Osteocyte (in vitro differentiated cells): Measurements from ENCODE around the gene TOP3B. TPM values are rescaled to one million over a fixed set of nuclear protein-coding genes. Genes with fewer than 3 reads are reported as not detected.

ENCODE experiments used
- DNase-seq: peaks from one replicate; pipeline ENCODE4 v3.0.0; 2021; ENCODE audit warnings: mixed read lengths; ENCODE audit not compliant: unreplicated experiment; ENCODE audit errors: extremely low spot score
- H3K27ac Mint-ChIP-seq: one replicate; pipeline ENCODE4 v1.8.0; 2021; ENCODE audit warnings: mild to moderate bottlenecking, mixed read lengths; ENCODE audit not compliant: unreplicated experiment
- H3K27me3 Mint-ChIP-seq: one replicate; pipeline ENCODE4 v1.8.0; 2021; ENCODE audit warnings: mixed read lengths; ENCODE audit not compliant: unreplicated experiment
- H3K36me3 Mint-ChIP-seq: one replicate; pipeline ENCODE4 v1.8.0; 2021; ENCODE audit warnings: mixed read lengths; ENCODE audit not compliant: unreplicated experiment
- H3K4me1 Mint-ChIP-seq: one replicate; pipeline ENCODE4 v1.8.0; 2021; ENCODE audit warnings: mixed read lengths; ENCODE audit not compliant: unreplicated experiment
- H3K4me3 Mint-ChIP-seq: one replicate; pipeline ENCODE4 v1.8.0; 2021; ENCODE audit warnings: mild to moderate bottlenecking, moderate library complexity, mixed read lengths; ENCODE audit not compliant: unreplicated experiment
- H3K9me3 Mint-ChIP-seq: one replicate; pipeline ENCODE4 v1.8.0; 2021; ENCODE audit warnings: mixed read lengths; ENCODE audit not compliant: unreplicated experiment
- CTCF ChIP-seq: fragments of 200-600 bp; sonication (generic); IDR thresholded peaks from 2 replicates; pipeline ENCODE4 v1.5.0; 2021; ENCODE audit warnings: antibody characterized with exemption, mild to moderate bottlenecking, moderate library complexity
- total RNA-seq: library from RNA; stranded (reverse); gene quantifications from 2 replicates; pipeline ENCODE4 v1.2.1, GENCODE V29; 2021

The TOP3B gene
- total RNA-seq, 1 donor from 2014 or later, result 46.0 TPM

GRCh38 chr22:21989049-21989448 is 6.5 kb upstream of the TOP3B start:
- H3K4me1 Mint-ChIP-seq, result no peaks in the 10 kb centered on the region
- DNase-seq, result no peak
- no peak overlapping the region for H3K4me3 Mint-ChIP-seq
- H3K36me3 Mint-ChIP-seq, result no peaks in the 10 kb centered on the region
- no peak overlapping the region for H3K27ac Mint-ChIP-seq
- H3K27me3 Mint-ChIP-seq, result peaks cover 29% of the 10 kb centered on the region
- TF ChIP-seq CTCF, result no peak
- no peaks in the 10 kb centered on the region for H3K9me3 Mint-ChIP-seq

- no peak overlapping the region for H3K27ac Mint-ChIP-seq
- no peaks in the 10 kb centered on the region for H3K9me3 Mint-ChIP-seq
- H3K4me1 Mint-ChIP-seq, result peaks cover 16% of the 10 kb centered on the region
- H3K4me3 Mint-ChIP-seq, result no peak overlapping the region
- H3K36me3 Mint-ChIP-seq, result no peaks in the 10 kb centered on the region
- H3K27me3 Mint-ChIP-seq, result peaks cover 16% of the 10 kb centered on the region
- no peak for DNase-seq
- TF ChIP-seq CTCF, result no peak
Measured at GRCh38 chr22:21985214-21985613, 2.6 kb upstream of the TOP3B start.

GRCh38 chr22:21984793-21985192 is 2.2 kb upstream of the TOP3B start:
- Mint-ChIP-seq H3K27ac (no peak overlapping the region), H3K4me1 (peaks cover 16% of the 10 kb centered on the region), H3K4me3 (no peak overlapping the region), H3K9me3 (no peaks in the 10 kb centered on the region), H3K27me3 (peaks cover 16% of the 10 kb centered on the region), H3K36me3 (no peaks in the 10 kb centered on the region)
- no peak for TF ChIP-seq CTCF
- DNase-seq, result no peak

GRCh38 chr22:21981874-21982273 is 713 bp downstream of the TOP3B start:
- peak overlapping the region; percentile 85 for H3K4me3 Mint-ChIP-seq
- H3K4me1 Mint-ChIP-seq, result peaks cover 16% of the 10 kb centered on the region
- no peaks in the 10 kb centered on the region for H3K9me3 Mint-ChIP-seq
- no peak for TF ChIP-seq CTCF
- H3K36me3 Mint-ChIP-seq, result peaks cover 3% of the 10 kb centered on the region
- H3K27ac Mint-ChIP-seq, result peak overlapping the region; percentile 63
- H3K27me3 Mint-ChIP-seq, result no peaks in the 10 kb centered on the region
- DNase-seq, result no peak

GRCh38 chr22:21980547-21980946 is 2.0 kb downstream of the TOP3B start:
- Mint-ChIP-seq H3K4me3 (no peak overlapping the region), H3K36me3 (peaks cover 3% of the 10 kb centered on the region), H3K4me1 (peaks cover 16% of the 10 kb centered on the region), H3K27me3 (no peaks in the 10 kb centered on the region), H3K9me3 (no peaks in the 10 kb centered on the region), H3K27ac (peak overlapping the region; percentile 3)
- DNase-seq, result no peak
- no peak for TF ChIP-seq CTCF
